NB4 (cell line): ENCODE measurements around the gene HOOK2.

Source experiments
- DNase-seq: peaks from one replicate; pipeline ENCODE4 v3.0.0; 2010; ENCODE audit warnings: low read depth
- H3K4me3 ChIP-seq: one replicate; pipeline ENCODE4 v1.5.1; 2011; ENCODE audit warnings: mild to moderate bottlenecking, low read depth, low read length, moderate library complexity
- MAX ChIP-seq: IDR thresholded peaks from 2 replicates; pipeline ENCODE4 v1.6.1; 2011; ENCODE audit warnings: low read depth, low read length
- MYC ChIP-seq: IDR thresholded peaks from 2 replicates; pipeline ENCODE4 v1.6.1; 2011; ENCODE audit warnings: low read depth, low read length
- POLR2A ChIP-seq: IDR thresholded peaks from 2 replicates; pipeline ENCODE4 v1.6.1; 2011; ENCODE audit warnings: mild to moderate bottlenecking; ENCODE audit not compliant: insufficient read length; ENCODE audit errors: extremely low read depth
- TF ChIP-seq, protein P1 (sequence below): IDR thresholded peaks from one replicate; pipeline ENCODE4 v1.5.1; 2012; ENCODE audit warnings: low read depth, low read length

HOOK2 gene

DNA sequence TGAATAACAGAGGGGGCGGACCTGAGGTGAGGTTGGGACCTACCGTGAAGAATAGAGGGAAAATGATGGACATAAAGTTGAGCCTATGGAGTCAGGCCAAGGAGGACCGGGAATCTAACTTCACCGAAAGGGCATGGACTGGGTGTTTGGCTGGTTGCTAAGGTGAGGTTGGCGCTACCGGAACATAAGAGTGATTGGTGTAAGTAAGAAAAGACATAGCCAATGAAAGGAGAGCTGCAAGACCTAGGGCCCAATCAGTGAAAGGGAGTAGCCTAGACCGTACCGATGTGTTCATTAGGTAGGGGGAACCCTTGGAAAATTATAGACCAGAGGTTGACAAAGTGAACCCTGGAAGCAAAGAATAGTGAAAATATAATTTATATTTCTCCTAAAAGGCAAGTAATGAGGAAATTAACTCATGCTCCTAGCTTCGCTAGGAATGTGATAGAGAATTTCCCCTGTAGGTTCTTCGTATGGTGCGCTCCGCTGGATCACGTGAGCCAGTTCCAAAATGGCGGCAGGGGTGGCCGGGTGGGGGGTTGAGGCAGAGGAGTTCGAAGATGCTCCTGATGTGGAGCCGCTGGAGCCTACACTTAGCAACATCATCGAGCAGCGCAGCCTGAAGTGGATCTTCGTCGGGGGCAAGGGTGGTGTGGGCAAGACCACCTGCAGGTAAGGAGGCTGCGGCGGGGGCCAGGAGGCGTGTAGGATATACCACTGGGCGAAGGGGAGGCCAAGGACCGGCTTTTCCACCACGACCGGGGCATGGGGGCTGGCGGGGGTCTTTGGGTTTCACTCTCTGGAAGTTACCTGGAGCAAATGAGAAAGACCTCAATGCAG is 38.1 kb downstream of the HOOK2 start, which contains the start of gene GET3:
Gene GET3, plus strand, starts transcription at position 503 of the 840 bp plus-strand sequence. Its CDS starts 9 bp downstream, at position 512.
- DNase-seq, result peak; percentile 97
- TF ChIP-seq MAX, result peak; percentile 78
- TF ChIP-seq MYC, result no peak
- TF ChIP-seq POLR2A, result peak; percentile 52
- TF ChIP-seq, protein P1, sequence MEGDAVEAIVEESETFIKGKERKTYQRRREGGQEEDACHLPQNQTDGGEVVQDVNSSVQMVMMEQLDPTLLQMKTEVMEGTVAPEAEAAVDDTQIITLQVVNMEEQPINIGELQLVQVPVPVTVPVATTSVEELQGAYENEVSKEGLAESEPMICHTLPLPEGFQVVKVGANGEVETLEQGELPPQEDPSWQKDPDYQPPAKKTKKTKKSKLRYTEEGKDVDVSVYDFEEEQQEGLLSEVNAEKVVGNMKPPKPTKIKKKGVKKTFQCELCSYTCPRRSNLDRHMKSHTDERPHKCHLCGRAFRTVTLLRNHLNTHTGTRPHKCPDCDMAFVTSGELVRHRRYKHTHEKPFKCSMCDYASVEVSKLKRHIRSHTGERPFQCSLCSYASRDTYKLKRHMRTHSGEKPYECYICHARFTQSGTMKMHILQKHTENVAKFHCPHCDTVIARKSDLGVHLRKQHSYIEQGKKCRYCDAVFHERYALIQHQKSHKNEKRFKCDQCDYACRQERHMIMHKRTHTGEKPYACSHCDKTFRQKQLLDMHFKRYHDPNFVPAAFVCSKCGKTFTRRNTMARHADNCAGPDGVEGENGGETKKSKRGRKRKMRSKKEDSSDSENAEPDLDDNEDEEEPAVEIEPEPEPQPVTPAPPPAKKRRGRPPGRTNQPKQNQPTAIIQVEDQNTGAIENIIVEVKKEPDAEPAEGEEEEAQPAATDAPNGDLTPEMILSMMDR, result no peak
- H3K4me3 ChIP-seq, result peak within 1 kb of the TSS; percentile 93

GRCh38 chr19:12733369-12734214 is 41.8 kb downstream of the HOOK2 start:
- DNase-seq, result peak; percentile 77
- TF ChIP-seq, protein P1, result peak; percentile 59
- no peak for TF ChIP-seq MYC
- H3K4me3 ChIP-seq, result peak overlapping the region; percentile 86

GRCh38 chr19:12731337-12731736 is 44.0 kb downstream of the HOOK2 start:
- no peak for DNase-seq
- no peak for TF ChIP-seq MAX
- TF ChIP-seq, protein P1, result no peak
- no peak for TF ChIP-seq POLR2A
- no peak for TF ChIP-seq MYC
- no peak overlapping the region for H3K4me3 ChIP-seq

DNA sequence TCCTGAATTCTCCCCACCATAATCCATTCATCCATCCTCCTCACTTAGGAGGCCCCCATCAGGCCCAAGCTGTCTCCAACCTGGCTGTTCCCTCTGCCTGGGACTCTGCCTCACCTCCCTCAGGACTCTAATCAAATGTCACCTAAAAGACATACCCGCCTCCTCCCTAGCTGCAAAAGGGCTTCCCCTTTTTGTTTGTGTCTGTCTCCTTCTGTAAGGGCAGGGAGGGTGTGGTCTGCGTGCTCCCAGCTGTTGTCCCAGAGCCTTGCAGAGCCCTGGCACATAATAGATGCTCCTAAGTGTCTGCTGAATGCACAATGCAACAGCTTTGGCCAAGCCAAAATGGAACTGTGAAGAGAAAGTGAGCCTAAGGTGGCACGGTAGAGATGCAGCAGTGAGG is 45.3 kb downstream of the HOOK2 start:
- no peak overlapping the region for H3K4me3 ChIP-seq
- peak; percentile 48 for DNase-seq
- TF ChIP-seq, protein P1, result no peak
- TF ChIP-seq POLR2A (no peak), MAX (no peak), MYC (no peak)

GRCh38 chr19:12727745-12728433 is 47.5 kb downstream of the HOOK2 start:
- no peak for DNase-seq
- TF ChIP-seq MAX, result no peak
- TF ChIP-seq POLR2A, result no peak
- TF ChIP-seq, protein P1, result no peak
- no peak for TF ChIP-seq MYC
- H3K4me3 ChIP-seq, result no peak overlapping the region
